ENCODE results near the gene NSUN2.

NSUN2 gene

GRCh38 chr5:6553972-6554371 lies 78.9 kb downstream of the NSUN2 start:
- DNase-seq = no peak

- no peak for DNase-seq
These were observed 80.2 kb downstream of the NSUN2 start for GRCh38 chr5:6552612-6553011.

- DNase-seq = no peak
These were observed 80.9 kb downstream of the NSUN2 start for GRCh38 chr5:6551955-6552313.

GRCh38 chr5:6551287-6551954 lies 81.4 kb downstream of the NSUN2 start:
- DNase-seq = peak; percentile 38

GRCh38 chr5:6550628-6551027 lies 82.2 kb downstream of the NSUN2 start:
- no peak for DNase-seq

All from femur (tissue), 1 donor.